NK-92 treated with Interleukin-12 subunit alpha and Interleukin-12 subunit beta, amount 100 ng/mL, for 24 hours (cell line): ENCODE data around the gene MAP3K13.
A peak's percentile ranks its signal among the peaks of the same experiment; 100 is the strongest.
"Not testable (repeated sequence)": the region's sequence is repeated elsewhere in the genome, so short reads cannot be mapped to it uniquely, and the experiment has no call there.

Source experiments
- DNase-seq: peaks from one replicate; lab custom pipeline; 2025; lab: John Stamatoyannopoulos, UW

Gene MAP3K13

GRCh38 chr3:185342459-185343174 is 20.3 kb upstream of the MAP3K13 start:
- no peak for DNase-seq

- DNase-seq = no peak
Measured at GRCh38 chr3:185347399-185347798, 15.5 kb upstream of the MAP3K13 start.

- no peak for DNase-seq
Measured at GRCh38 chr3:185350841-185351240, 12.1 kb upstream of the MAP3K13 start.

- no peak for DNase-seq
Measured at GRCh38 chr3:185351396-185351795, 11.5 kb upstream of the MAP3K13 start.

- DNase-seq = no peak
Measured at GRCh38 chr3:185353225-185353624, 9.7 kb upstream of the MAP3K13 start.

GRCh38 chr3:185353823-185354614 is 8.9 kb upstream of the MAP3K13 start:
- DNase-seq = peak; percentile 57

GRCh38 chr3:185356499-185356898 is 6.4 kb upstream of the MAP3K13 start:
- DNase-seq = no peak

- DNase-seq = no peak
Measured at GRCh38 chr3:185361920-185362319, 1.0 kb upstream of the MAP3K13 start.

GRCh38 chr3:185363662-185364203 is 797 bp downstream of the MAP3K13 start:
- DNase-seq = no peak

- no peak for DNase-seq
Measured at GRCh38 chr3:185365291-185366073, 2.5 kb downstream of the MAP3K13 start.

- no peak for DNase-seq
Measured at GRCh38 chr3:185366074-185366335, 3.1 kb downstream of the MAP3K13 start.

- DNase-seq = no peak
Measured at GRCh38 chr3:185366913-185367312, 4.0 kb downstream of the MAP3K13 start.

- DNase-seq = not testable (repeated sequence)
Measured at GRCh38 chr3:185370349-185370748, 7.4 kb downstream of the MAP3K13 start.

- DNase-seq = no peak
Measured at GRCh38 chr3:185371306-185372074, 8.6 kb downstream of the MAP3K13 start.

- DNase-seq = no peak
Measured at GRCh38 chr3:185381320-185382058, 18.6 kb downstream of the MAP3K13 start.

GRCh38 chr3:185382154-185382553 is 19.2 kb downstream of the MAP3K13 start:
- DNase-seq = no peak

GRCh38 chr3:185386515-185386914 is 23.6 kb downstream of the MAP3K13 start:
- not testable (repeated sequence) for DNase-seq

GRCh38 chr3:185387646-185388045 is 24.7 kb downstream of the MAP3K13 start:
- no peak for DNase-seq

- no peak for DNase-seq
Measured at GRCh38 chr3:185393055-185393454, 30.1 kb downstream of the MAP3K13 start.

GRCh38 chr3:185397676-185398075 is 34.7 kb downstream of the MAP3K13 start:
- DNase-seq = no peak
